ENCODE data around the gene GATAD2A.

DNA sequence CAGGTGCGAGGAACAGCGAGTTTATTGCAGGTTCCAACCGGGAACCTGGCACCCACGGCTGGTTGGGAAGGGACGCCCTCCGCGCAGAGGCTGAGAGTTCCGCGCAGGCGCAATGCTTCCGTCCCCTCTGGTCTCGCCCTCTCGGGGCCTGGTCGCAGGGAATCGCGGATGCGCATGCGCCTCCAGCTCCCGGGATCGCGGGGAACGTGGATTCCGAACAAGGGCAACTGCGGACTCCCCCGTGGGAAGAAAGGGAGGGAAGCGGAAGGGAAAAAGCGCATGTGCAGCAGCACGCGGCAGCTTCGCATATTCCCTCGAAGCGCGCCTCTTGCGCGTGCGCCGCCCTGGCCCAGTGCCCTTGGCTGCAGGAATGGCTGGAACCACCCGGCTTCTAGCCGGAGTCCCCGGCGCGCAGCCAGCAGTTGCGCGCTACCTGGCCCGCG lies 108.8 kb downstream of the GATAD2A start:
- TF ChIP-seq, protein P1, sequence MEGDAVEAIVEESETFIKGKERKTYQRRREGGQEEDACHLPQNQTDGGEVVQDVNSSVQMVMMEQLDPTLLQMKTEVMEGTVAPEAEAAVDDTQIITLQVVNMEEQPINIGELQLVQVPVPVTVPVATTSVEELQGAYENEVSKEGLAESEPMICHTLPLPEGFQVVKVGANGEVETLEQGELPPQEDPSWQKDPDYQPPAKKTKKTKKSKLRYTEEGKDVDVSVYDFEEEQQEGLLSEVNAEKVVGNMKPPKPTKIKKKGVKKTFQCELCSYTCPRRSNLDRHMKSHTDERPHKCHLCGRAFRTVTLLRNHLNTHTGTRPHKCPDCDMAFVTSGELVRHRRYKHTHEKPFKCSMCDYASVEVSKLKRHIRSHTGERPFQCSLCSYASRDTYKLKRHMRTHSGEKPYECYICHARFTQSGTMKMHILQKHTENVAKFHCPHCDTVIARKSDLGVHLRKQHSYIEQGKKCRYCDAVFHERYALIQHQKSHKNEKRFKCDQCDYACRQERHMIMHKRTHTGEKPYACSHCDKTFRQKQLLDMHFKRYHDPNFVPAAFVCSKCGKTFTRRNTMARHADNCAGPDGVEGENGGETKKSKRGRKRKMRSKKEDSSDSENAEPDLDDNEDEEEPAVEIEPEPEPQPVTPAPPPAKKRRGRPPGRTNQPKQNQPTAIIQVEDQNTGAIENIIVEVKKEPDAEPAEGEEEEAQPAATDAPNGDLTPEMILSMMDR (optimal IDR thresholded peaks at IDR 0.05 in 1 of 3, IDR thresholded peaks at IDR 0.05 in 1 of 3, conservative IDR thresholded peaks at IDR 0.05 in 1 of 3; ENCODE audit: extremely low read depth in 1 of 3, insufficient read depth in 2 of 3, low read length in 3 of 3): no peak
- TF ChIP-seq EZH2 (IDR thresholded peaks at IDR 0.05; ENCODE audit: low read length): no peak
